ENCODE data around the gene CETP.
"Not testable (repeated sequence)": the region's sequence is repeated elsewhere in the genome, so short reads cannot be mapped to it uniquely, and the experiment has no call there.

CETP gene

GRCh38 chr16:57003439-57004386 lies 42.0 kb downstream of the CETP start:
- in situ Hi-C loops (cut with MboI; ENCODE audit: low sequenced_read_pairs, unreplicated experiment) = no loop called here
- TF ChIP-seq, protein P1, sequence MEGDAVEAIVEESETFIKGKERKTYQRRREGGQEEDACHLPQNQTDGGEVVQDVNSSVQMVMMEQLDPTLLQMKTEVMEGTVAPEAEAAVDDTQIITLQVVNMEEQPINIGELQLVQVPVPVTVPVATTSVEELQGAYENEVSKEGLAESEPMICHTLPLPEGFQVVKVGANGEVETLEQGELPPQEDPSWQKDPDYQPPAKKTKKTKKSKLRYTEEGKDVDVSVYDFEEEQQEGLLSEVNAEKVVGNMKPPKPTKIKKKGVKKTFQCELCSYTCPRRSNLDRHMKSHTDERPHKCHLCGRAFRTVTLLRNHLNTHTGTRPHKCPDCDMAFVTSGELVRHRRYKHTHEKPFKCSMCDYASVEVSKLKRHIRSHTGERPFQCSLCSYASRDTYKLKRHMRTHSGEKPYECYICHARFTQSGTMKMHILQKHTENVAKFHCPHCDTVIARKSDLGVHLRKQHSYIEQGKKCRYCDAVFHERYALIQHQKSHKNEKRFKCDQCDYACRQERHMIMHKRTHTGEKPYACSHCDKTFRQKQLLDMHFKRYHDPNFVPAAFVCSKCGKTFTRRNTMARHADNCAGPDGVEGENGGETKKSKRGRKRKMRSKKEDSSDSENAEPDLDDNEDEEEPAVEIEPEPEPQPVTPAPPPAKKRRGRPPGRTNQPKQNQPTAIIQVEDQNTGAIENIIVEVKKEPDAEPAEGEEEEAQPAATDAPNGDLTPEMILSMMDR (IDR thresholded peaks at IDR 0.05; ENCODE audit: borderline replicate concordance, control extremely low read depth, extremely low read depth, insufficient read depth, missing control alignments) = no peak
- DNase-seq (ENCODE audit: low spot score) = no peak

- DNase-seq (ENCODE audit: low spot score) = no peak
- TF ChIP-seq, protein P1 (IDR thresholded peaks at IDR 0.05; ENCODE audit: borderline replicate concordance, control extremely low read depth, extremely low read depth, insufficient read depth, missing control alignments) = no peak
- in situ Hi-C loops (cut with MboI; ENCODE audit: low sequenced_read_pairs, unreplicated experiment) = no loop called here
Observed at GRCh38 chr16:57004387-57005250, 42.9 kb downstream of the CETP start.

- DNase-seq (ENCODE audit: low spot score); in situ Hi-C loops (cut with MboI; ENCODE audit: low sequenced_read_pairs, unreplicated experiment): not testable (repeated sequence)
Observed at GRCh38 chr16:57005597-57005996, 43.8 kb downstream of the CETP start.

DNA sequence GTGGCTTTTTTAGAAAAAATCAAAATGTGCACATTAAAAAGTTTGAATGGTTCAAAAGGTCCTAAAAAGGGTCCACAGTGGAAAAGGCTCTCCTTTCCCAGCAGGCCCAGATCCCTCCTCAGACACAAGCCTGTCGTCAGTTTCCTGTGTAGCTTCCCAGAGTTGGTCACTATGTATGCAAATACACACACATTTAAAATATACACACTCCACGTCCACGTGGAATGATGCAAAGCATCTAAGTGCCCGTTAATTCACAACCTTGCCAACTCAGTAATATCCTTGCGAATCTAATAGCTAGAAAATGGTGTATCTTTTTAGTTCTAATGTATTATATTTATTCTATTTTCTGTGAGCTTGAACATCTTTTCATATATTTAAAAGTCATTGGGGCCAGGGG lies 45.3 kb downstream of the CETP start:
- TF ChIP-seq, protein P1 (IDR thresholded peaks at IDR 0.05; ENCODE audit: borderline replicate concordance, control extremely low read depth, extremely low read depth, insufficient read depth, missing control alignments) = no peak
- in situ Hi-C loops (cut with MboI; ENCODE audit: low sequenced_read_pairs, unreplicated experiment) = no loop called here
- no peak for DNase-seq (ENCODE audit: low spot score)

GRCh38 chr16:57007530-57007929 lies 45.8 kb downstream of the CETP start:
- DNase-seq (ENCODE audit: low spot score) = no peak
- in situ Hi-C loops (cut with MboI; ENCODE audit: low sequenced_read_pairs, unreplicated experiment) = no loop called here
- TF ChIP-seq, protein P1 (IDR thresholded peaks at IDR 0.05; ENCODE audit: borderline replicate concordance, control extremely low read depth, extremely low read depth, insufficient read depth, missing control alignments) = no peak

- in situ Hi-C loops (cut with MboI; ENCODE audit: low sequenced_read_pairs, unreplicated experiment) = no loop called here
- no peak for DNase-seq (ENCODE audit: low spot score)
- TF ChIP-seq, protein P1 (IDR thresholded peaks at IDR 0.05; ENCODE audit: borderline replicate concordance, control extremely low read depth, extremely low read depth, insufficient read depth, missing control alignments) = no peak
Observed at GRCh38 chr16:57008440-57008839, 46.7 kb downstream of the CETP start.
